Epithelial cell of proximal tubule (primary cell): Measurements from ENCODE around the gene MTTP. TPM values are rescaled to one million over a fixed set of nuclear protein-coding genes. Genes with fewer than 3 reads are reported as not detected.

Experiments used
- DNase-seq: peaks from one replicate; pipeline ENCODE4 v3.0.0-alpha.2; 2011; ENCODE audit warnings: low read depth
- H3K4me3 ChIP-seq: 2 replicates; pipeline ENCODE4 v1.5.1; 2011; ENCODE audit warnings: low read depth, mild to moderate bottlenecking, low read length
- CTCF ChIP-seq: conservative IDR thresholded peaks from 2 replicates; pipeline ENCODE4 v1.5.1; 2012; ENCODE audit warnings: low read depth, mild to moderate bottlenecking, low read length
- total RNA-seq: library from RNA; depleted of rRNA; stranded (reverse); fragments of >200 nt; gene quantifications from 2 replicates; pipeline ENCODE4 v1.2.3, GENCODE V29; 2015

The MTTP gene
- total RNA-seq, 1 donor from 2014 or later: not detected

DNA sequence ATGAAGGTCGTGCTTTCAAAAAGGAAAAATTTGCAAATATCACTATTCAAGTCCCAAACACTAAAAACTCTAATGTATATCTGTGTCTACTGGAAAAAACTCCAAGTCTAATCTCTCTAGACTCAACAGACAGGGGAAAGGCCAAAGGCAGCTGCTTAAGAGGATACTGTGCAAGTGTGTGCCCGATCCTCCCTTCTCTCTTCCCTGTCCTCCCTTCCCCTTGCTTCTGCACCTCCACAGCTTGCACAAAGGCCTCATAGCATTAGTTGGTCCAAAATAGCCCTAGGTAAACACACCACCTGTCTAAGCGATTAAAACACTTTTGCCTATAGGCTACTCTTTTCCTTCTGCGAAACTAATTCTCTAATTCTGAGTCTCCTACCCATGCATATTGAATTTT is 72.4 kb downstream of the MTTP start:
- no peak overlapping the region for H3K4me3 ChIP-seq
- DNase-seq: no peak
- no peak for TF ChIP-seq CTCF

DNA sequence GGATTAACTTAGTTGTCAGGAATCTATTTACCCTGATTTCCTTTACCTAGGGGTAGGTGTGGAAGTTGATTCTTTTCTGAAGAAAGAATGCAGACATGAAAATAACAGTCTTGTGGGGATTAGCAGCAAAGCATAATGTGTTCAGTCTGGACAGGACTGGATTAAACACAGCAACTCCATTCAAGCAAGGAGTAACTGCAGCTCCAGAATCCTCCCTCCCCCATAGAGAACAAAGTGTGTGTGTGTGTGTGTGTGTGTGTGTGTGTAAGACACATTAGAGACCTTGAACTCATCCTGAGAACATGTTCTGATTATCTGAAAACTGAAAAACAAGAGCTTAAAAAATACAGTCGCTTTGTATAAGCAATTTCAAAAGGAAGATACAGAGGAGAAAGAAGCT is 73.7 kb downstream of the MTTP start:
- no peak for DNase-seq
- TF ChIP-seq CTCF: no peak
- H3K4me3 ChIP-seq: no peak overlapping the region

DNA sequence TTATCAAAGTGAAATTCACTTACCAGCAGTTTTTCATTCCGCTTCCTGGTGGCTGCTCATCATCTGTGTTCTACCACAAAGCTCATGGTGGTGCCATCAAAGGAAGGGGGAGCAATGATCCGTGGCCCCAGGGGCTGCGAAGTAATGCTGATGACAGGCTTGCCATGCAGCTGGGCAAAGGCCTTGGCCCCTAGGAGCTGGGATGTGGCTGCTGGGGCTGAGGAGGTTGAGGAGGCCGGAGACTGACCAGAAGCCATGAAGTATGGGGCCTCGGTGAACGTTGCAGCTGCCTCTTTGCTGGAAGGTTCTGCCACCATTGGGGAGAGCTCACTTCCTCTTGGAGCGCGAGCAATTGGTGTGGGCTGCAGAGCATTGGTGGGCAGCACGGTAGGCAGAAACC is 74.6 kb downstream of the MTTP start:
- DNase-seq: no peak
- no peak for TF ChIP-seq CTCF
- no peak overlapping the region for H3K4me3 ChIP-seq

GRCh38 chr4:99649778-99650177 is 75.2 kb downstream of the MTTP start:
- H3K4me3 ChIP-seq: no peak overlapping the region
- TF ChIP-seq CTCF: no peak
- DNase-seq: no peak

DNA sequence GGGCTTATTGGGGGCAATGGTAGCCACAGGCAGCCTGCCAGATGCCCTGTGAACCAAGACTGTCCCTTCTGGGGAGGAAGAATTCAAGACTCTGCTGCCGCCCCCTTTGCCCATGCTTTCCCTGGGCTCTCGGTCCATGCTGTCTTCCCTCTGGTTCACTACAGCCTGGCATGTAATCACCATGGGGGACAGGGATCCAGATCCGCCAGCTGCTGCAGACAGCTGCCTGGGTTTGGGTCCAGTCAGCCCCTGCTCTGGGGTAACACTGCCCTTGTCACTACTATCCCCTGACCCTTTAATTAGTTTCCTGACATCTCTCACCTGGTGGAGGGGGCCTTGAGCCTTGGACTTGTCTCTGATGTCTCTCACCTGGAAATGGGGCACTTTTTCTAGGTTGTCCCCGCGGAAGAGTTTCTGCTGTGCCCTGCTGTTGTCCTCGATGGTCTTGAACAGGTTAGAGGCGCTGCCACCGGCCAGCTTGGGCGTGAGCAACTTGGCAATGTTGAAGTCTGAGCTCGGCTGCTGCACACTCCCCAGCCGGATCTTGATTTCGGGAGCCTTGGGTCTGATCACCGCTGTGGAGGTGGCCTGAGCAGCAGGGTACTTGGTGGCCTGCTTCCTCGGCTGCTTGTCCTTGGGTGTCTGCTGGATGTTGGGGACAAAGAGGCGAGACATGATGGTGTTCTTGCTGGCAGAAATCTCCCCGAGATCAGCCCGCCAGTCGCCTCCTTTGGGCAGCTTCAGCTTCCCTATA is 76.6 kb downstream of the MTTP start:
- no peak for TF ChIP-seq CTCF
- no peak for DNase-seq
- no peak overlapping the region for H3K4me3 ChIP-seq

- no peak overlapping the region for H3K4me3 ChIP-seq
- TF ChIP-seq CTCF: no peak
- DNase-seq: no peak
Measured at GRCh38 chr4:99651811-99652485, 77.3 kb downstream of the MTTP start.
